ENCODE measurements around the gene EEF1AKMT1.

The EEF1AKMT1 gene

DNA sequence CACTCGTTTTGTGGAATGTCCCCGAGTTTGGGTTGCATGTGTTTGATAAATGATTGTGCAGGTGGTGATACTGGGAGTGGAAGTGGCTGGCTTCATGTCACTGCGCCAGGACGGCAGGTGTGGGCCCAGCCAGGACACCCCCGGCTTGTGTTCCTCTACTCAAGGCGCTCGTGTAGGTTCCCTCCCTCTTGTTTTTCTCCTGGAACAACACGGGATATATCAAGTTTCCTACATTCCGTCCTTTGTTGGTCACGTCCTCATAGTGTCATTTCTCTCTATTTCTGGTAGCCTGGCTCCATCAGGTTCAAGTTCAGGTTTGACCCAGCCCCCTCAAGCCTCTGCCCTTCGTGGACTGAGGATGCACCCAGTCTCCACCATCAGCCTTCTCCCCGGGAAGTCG, 54.0 kb downstream of the EEF1AKMT1 start:
- no peak for DNase-seq (ENCODE audit: low read depth in 2 of 2)

DNA sequence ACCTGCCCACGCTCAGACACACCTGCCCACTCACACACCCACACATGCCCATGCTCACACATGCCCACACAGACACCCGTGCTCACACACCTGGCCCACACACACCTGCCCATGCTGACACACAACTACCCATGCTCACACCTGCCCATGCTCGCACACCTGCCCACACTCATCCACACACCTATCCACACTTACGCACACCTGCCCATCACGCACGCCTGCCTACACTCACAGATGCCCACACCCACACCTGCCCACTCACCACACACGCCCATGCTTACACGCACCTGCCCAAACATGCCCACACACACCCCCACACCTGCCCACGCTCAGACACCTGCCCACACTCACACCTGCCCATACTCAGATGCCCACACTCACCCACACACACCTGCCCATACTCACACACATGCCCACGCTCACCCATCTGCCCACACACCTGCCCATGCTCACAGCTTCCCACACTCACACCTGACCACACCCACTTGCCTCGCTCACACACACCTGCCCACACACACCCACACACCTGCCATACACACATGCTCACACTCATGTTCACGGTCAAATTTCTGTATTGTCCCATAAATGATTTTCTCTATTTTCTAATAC, 54.7 kb downstream of the EEF1AKMT1 start:
- no peak for DNase-seq (ENCODE audit: low read depth in 2 of 2)

DNA sequence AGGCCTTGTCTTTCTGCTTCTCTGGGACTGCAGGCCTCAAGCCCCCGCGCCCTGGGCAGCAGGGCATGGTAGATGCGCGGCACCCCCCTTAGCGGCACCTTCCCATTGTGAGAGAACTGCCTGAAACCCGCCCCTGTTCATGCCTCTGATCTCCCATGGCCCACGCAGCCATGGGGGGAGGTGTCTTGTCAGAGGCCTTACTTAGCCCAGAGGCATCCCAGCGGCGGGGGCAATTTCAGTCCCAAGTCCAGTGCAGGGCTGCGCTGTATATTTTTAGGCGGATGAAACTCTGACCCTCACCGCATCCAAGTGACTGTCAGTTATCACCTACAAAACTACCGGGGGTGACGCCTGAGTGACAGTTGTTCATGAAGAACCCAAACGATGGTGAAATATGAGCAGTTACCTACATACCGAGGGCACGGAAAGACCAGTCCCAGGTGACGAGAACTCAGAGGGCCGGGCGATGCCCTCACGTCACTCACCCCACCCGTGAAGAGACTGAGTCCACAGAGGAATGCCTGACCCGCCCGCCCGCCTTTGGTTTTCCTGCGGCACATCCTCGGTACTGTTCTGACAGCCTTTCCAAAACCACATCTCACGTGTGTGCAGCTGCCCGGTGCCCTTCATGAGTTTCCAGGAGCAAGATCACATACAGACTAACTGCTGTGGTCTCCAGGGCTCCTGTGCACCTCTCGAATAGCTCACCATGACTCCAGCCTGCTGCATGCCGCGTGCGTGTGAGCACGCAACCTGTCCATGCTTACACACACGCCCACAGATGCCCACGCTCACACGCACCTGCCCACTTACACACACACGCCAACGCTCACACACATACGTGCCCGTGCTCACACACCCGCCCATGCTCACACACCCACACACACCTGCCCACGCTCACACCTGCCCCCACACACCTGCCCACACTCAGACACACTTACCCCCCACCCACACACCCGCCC, 55.9 kb downstream of the EEF1AKMT1 start:
- no peak for DNase-seq (ENCODE audit: low read depth in 2 of 2)

DNA sequence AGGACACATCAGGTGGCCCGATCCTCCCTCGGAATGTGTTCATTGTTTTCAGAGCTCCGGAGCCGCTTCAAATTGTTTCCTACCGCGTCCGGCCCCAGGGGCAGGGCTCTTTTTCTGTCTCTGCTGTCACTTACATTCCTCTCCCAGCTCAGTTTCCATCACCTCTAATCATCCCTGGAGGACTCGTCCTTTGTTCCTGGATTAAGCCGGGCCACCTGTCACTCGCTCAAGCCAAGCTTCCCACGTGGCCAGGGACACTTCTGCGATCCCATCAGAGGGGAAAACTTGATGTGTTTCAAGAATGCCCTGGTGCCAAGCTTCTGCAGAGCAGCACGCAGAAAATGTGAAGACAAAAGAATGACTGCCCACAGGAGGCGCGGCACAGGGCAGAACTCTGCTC, 56.8 kb downstream of the EEF1AKMT1 start:
- no peak for DNase-seq (ENCODE audit: low read depth in 2 of 2)

DNA sequence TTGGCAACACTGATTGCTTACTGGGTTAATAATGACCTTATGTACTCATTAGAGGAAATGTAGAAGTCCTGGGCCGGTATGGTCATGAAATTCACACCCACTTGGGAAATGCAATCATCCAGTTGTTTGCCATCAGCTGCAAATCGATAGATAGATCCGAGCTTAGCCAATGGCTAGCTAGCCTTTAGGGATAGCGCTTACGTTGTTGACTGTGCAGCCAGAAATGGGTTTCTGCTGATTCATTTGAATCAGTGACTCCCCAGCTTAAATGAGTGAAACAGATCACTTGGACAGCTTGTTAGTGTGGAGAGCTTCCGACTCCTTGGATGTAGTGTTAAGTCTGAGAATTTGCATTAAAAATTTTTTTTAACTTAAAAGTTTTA, 58.4 kb downstream of the EEF1AKMT1 start:
- DNase-seq (ENCODE audit: low read depth in 2 of 2), result no peak

DNA sequence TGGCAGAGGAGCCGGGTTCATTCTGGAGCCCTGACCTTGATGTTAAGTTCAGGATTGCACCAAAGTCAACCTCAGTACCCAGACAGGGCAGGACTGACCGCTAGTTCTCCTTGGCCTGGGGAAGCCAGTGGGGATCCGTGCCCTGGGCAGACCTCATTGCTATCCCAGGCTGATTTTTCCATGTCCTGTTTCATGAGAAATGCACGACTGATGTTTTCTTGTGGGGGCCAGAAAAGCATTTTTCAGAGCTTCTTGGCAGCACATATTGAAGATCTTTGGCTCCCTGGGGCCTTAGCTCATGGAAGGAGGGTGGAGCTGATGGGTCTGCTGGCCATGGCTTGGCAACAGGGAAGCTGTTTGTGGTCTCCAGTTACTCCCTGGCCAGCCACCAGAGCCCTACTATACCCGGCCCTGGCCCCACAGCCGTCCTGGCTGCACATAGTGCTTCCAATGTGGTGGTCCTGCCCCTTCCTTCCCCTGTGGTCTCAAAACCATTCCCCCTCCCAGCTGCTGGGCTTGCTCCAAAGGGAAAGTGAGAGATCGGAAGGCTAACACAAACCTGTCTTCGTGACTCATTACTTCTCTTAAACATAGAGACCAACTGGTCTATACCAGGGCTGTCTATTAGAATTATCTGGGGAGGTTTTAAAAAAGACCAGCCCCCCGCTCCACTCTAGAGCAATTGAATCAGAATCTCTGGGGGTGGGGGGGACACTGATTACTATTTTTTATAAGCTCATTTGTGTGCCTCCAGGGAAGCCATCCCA, 59.0 kb downstream of the EEF1AKMT1 start:
- no peak for DNase-seq (ENCODE audit: low read depth in 2 of 2)

DNA sequence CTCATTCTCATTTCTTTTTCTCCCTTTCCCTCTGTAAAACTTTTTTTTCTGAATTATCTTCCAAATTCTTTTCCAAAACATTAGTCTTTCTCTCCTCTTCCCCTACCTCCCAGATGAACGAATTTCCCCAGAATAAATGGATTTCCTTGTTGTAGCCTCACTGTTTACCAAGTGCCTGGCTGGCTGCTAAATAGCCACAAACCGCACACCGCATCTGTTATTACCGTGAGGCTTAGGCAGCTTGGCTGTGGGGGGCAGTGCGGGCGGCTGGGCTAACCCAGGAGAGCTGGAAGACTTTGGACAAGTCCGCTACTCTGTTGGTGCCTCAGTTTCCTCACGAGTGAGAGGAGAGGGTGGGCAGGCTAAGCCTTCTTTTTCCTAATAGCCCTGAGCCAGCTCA, 59.6 kb downstream of the EEF1AKMT1 start:
- no peak for DNase-seq (ENCODE audit: low read depth in 2 of 2)

DNA sequence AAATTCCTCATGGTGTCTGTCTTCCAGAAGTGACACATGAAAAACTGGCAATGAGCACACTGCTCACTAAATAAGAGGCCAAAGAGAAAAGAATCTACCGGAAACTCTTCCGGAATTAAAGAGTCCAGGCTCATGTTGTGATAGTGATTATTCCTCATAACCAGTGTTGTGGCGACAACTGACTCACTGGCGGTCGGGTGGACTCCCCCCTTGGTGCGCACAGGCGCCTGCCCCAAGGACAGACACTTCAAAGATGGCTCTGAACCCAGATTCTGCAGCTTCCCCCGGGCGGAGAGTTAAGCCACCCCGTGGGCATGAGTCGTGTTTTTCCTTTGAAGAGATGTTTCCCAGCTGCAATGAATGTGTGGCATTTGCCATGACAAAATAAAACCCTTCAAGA, 60.0 kb downstream of the EEF1AKMT1 start:
- DNase-seq (ENCODE audit: low read depth in 2 of 2), result no peak

DNA sequence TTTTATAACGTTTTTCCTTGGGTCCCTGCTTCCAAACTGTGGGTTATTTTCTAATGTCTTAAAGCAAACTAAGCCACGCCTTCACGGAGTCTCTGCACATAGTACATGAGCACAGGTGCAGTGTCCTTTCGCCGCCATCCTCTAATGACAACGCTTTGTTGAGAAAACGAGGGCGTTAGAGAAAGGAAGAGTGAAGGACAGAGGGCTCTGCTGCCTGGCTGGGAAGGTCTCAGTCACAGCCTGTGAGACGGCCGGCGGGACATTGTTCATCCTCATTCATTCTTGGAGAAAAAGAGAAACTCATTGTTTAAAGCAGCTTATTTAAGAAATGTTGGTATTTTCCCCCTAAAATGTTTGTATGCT, 60.8 kb downstream of the EEF1AKMT1 start:
- DNase-seq (ENCODE audit: low read depth in 2 of 2), result no peak

DNA sequence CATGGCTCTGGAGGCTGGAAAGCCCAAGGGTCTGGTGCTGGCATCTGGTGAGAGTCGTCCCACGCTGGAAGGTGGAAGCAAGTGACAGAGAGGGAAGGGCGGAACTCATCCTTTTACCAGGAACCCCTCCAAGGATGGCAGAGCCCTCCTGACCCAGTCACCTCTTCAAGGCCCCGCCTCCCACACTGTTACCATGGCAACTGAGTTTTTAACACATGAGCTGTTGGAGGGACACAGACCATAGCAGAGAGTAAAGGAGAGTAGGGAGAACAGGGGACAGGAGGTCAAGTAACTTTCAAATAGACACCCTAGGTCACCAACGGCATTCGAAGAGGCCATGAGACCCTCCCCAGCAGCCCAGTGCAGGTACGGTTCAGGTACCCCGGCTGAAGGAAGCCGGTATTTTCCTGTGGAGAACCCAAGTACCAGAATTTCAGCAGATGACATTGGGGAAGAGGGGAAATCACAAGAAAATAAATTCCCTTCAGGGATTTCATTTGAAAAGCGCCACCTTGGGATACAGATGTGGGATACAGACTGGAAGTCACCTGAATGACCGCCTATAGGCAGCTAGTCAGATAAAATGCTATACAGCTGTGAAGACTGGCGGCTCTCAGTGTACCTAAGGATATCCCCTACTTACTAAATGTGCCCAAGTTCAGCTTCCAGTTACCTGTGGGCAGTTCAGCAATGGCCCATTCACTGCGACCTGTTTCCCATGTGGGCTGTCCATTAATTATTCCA, 62.3 kb downstream of the EEF1AKMT1 start:
- no peak for DNase-seq (ENCODE audit: low read depth in 2 of 2)

DNA sequence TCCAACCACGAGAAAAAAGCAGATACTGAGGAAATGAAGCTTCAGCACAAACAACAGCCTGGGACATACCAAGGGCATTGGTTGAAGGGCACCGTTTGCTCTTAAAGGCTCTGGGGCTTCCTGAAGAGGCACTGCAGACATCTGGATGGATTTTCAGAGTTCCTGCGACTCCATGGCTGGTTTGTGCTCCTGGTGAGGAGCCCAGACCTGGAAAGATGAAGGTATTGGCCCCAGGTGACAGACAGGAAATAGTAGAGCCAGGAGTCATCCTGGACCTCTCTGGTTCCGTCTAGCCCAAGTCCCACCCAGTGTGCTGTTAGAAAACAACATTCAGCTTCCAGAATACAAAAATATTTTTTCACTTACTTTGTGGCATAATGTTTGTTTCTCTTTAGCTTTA, 64.0 kb downstream of the EEF1AKMT1 start:
- DNase-seq (ENCODE audit: low read depth in 2 of 2), result no peak

DNA sequence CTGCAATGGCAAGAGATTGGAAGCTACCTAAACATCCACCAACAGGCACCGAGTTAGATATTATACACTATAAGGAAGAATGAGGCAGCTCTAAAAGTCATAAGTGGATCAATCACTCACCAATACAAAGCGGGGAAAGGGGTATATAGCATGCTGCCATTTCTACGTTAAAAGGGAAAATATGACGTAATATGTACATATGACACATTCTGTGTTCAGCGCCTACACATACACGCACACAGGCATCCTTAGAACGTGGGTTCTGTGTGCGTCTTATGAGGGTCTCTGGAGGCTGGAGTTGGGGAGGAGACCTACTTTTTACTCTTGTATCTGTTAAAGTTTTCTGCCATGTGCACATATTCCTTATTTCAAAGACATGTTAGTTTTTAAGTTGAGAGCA, 64.4 kb downstream of the EEF1AKMT1 start:
- DNase-seq (ENCODE audit: low read depth in 2 of 2), result no peak

DNA sequence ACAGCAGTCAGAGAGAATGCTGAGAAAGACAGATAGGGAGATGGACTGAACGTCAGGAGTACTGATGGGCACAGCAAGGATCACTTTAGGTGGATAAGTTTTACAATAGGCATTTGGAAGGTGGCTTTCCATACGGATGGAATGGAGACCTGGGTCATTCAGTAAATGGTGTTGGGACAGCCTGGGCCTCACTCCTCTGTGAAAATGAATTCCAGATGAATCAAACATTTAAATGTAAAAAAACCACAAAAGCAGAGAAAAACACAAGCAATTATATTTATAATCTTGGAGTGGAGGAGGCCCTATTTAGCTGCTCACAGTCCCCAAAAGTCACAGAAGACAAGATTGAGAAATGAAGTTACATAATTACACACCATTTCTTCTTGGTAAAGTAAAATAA, 65.5 kb downstream of the EEF1AKMT1 start:
- no peak for DNase-seq (ENCODE audit: low read depth in 2 of 2)

DNA sequence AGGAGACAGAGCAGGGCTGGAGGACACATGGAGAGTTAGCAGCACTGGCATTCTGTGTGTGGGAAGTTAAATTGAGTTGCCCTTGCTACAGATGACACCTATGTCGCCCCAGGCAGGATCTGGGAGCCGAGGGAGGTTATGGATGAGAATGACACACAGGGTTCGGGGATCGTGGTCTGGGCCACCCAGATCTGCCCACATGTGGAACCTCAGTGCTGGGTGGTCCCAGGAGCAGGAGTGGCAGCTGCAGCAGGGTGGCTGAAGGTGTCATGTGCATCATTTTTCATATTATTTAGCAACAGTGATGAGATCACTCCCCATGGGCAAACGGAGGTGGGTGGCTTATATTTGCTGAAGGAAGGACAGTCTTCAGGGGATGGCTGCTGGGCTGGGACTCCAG, 67.1 kb downstream of the EEF1AKMT1 start:
- DNase-seq (ENCODE audit: low read depth in 2 of 2), result no peak

DNA sequence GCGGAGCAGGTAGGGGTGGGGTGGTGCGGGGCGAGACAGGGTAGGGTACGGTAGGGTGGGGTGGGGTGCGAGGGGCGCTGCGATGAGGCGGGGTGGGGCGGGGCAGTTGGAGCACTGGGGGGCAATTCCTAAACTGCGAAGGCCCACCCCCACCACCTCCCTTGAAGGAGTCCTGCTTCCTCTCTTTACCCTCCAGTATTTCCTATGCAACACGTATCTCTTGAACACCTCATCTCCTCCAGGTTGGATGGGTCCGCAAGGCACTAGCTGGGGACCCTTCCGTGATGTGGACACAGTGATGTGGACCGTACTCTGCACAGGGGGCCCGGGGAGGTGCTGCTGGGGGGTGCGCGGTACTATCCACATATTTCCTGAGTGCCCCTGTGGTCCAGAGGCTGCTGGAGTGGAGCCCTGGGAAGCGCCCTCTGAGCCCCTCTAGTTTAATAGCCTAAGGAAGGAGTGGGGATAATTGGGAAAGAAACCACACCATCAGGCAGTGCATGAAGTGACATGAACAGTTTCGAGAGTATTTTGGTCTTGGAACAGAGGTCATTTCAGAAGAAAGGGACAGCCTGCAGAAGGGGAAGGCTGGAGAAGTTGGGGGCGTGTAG, 69.2 kb downstream of the EEF1AKMT1 start:
- DNase-seq (ENCODE audit: low read depth in 2 of 2), result no peak

DNA sequence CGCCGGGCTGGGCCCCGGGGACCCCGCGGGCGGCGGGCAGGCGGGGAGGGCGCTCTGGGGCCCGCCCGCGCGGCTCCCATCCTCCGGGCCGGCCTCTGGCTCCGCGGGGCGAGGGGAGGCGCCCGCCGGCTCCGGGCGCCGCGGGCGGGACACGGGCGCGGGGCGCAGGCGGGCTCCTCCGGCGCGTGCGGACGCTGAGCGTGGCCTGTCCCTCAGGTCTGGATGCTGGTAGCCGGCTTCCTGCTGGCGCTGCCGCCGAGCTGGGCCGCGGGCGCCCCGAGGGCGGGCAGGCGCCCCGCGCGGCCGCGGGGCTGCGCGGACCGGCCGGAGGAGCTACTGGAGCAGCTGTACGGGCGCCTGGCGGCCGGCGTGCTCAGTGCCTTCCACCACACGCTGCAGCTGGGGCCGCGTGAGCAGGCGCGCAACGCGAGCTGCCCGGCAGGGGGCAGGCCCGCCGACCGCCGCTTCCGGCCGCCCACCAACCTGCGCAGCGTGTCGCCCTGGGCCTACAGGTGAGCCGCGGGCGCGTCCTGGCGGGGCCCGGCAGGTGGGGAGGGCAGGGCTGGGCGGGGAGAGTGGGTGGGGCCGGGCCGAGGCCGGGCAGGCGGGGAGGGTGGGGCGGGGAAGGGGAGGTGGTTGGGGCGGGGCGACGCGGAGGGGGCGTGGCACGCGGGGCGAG, 69.8 kb downstream of the EEF1AKMT1 start:
- peak; percentile 22 to 54 for DNase-seq (ENCODE audit: low read depth in 2 of 2)

DNA sequence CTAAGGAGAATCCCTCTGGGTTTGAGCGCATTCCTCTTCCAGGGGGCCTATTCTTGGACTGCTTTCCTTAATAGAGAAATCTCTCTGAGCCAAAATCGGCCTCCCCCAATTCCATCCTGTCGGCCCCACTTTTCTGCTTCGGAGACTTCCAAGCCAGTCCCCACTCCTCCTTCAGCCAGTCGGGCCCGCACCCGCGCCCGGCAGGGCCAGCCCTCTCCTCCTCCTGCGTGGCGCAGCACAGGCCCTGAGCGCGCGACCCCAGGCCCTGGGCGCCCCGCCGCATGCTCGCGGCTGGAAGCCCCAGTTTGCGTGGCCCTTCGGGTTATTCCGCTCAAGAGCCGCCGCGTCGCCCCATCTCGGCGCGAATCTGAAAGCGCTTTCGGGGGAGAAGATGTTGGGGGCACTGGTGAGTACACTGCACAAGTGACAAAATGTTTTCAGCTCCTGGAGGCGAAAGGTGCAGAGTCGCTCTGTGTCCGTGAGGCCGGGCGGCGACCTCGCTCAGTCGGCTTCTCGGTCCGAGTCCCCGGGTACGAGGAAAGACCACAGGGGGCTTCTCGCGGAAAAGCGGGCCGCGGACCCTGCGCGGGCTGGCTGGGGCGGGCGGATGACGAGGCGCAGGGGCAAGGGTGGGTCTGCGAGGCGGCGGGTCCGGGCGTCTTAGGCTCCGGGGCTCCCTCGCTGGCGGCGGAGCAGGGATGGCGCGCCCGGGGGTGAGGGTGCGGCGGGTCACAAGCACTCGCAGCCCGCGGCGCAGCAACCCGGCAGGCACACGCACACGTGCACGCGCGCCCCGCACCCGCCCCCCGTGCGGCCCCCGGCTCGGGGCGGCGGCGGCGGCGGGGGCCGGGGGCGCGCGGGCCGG, 70.6 kb downstream of the EEF1AKMT1 start, which contains the start of gene IL17D:
Gene IL17D, plus strand, starts transcription at position 785 of the 865 bp plus-strand sequence. CDS start 303 bp downstream, outside the sequence.
- peak in 1 of 2 donors; percentile 12 for DNase-seq (ENCODE audit: low read depth in 2 of 2)

DNA sequence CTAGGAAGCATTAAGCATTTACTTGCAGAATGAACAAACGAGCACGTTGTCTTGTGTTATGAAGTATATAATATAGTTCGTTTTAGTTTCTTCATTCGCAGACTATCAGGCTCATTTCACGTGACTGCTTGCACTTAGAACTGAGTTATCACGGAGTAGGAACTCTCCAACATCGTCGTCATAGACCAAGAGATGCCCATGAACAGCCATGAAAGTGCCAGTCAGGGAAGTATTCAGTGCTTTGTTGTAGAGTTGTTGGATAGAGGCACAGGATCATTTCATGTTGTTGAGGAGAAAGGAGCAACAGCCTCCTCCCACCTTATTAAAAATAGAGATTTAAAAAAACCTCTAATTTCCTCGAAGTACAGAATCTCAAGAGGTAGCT, 71.2 kb downstream of the EEF1AKMT1 start:
- DNase-seq (ENCODE audit: low read depth in 2 of 2), result no peak

DNA sequence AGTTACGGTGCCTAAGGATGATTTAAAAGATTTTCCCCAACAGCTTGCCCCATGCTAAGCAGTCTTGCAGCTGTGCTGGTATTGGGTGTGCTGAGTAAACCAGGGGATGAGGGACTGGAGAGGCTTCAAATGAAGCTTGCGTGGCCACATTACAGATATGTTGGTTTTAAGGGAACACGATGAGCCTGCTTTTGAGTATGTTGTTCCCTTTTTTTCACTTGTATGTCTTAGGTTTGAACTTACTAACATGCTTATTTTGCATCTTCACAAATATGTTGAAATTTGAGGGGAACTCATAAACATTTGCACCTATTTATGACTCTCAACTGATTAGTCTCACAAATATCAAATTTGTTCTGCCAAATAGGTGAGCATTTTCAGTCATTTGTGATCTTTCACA, 72.3 kb downstream of the EEF1AKMT1 start:
- DNase-seq (ENCODE audit: low read depth in 2 of 2), result no peak

DNA sequence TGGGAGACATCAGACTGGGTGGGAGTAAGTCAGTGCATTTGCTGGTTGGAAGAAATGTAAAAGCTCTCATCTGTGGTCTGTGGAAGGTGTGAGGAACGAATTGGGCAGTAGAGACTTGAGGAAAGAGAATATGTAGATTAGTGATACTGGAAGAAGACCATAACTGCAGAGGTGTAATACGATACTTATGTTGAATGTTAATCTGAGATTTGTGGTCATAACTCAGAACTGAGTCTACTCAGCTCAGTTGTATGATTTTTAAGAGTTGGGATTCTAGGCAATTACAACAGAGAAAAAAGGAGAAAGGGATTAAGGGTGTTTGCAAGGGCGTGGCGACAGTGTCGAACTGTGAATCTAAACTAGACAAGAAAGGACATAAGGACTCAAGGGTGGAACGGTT, 73.5 kb downstream of the EEF1AKMT1 start:
- DNase-seq (ENCODE audit: low read depth in 2 of 2), result no peak
